ENCODE data around the gene OPN4.
A peak's percentile ranks its signal among the peaks of the same experiment; 100 is the strongest.

Gene OPN4

GRCh38 chr10:86673216-86673826, 19.0 kb downstream of the OPN4 start:
- Histone ChIP-seq H3K4me3 (ENCODE audit: control insufficient read depth in 1 of 7, extremely low read depth in 1 of 7, insufficient read depth in 4 of 7, low read depth in 2 of 7, low read length in 6 of 7) (no peak overlapping the region), H3K9me3 (ENCODE audit: control extremely low read depth in 1 of 5, control insufficient read depth in 4 of 5, insufficient read depth in 2 of 5, low read depth in 1 of 5, low read length in 4 of 5) (no peaks in the 10 kb centered on the region), H3K36me3 (ENCODE audit: control insufficient read depth in 4 of 4, insufficient read depth in 4 of 4, low read length in 3 of 4) (no peaks in the 10 kb centered on the region), H3K27me3 (replicated peaks in 2 of 5; ENCODE audit: control insufficient read depth in 4 of 5, insufficient read depth in 5 of 5, low read length in 4 of 5) (peaks cover 0 to 1% (median 0%) of the 10 kb centered on the region in 5 experiments), H3K27ac (ENCODE audit: insufficient read depth in 1 of 2, low read depth in 1 of 2, low read length in 2 of 2, poor library complexity in 1 of 2, severe bottlenecking in 2 of 2) (no peak overlapping the region), H3K4me1 (ENCODE audit: control extremely low read depth in 1 of 4, control insufficient read depth in 4 of 4, insufficient read depth in 4 of 4, low read length in 3 of 4) (no peaks in the 10 kb centered on the region)
- DNase-seq: no peak
- 93% methylated on average over 5 of the region's 6 CpGs for WGBS (ENCODE audit: insufficient coverage)
- ChIA-PET CTCF (no interaction called here), POLR2A (no interaction called here)

GRCh38 chr10:86673827-86674581, 19.7 kb downstream of the OPN4 start:
- Histone ChIP-seq H3K36me3 (ENCODE audit: control insufficient read depth in 4 of 4, insufficient read depth in 4 of 4, low read length in 3 of 4) (no peaks in the 10 kb centered on the region), H3K4me1 (ENCODE audit: control extremely low read depth in 1 of 4, control insufficient read depth in 4 of 4, insufficient read depth in 4 of 4, low read length in 3 of 4) (no peaks in the 10 kb centered on the region), H3K9me3 (ENCODE audit: control extremely low read depth in 1 of 5, control insufficient read depth in 4 of 5, insufficient read depth in 2 of 5, low read depth in 1 of 5, low read length in 4 of 5) (no peaks in the 10 kb centered on the region), H3K27me3 (replicated peaks in 2 of 5; ENCODE audit: control insufficient read depth in 4 of 5, insufficient read depth in 5 of 5, low read length in 4 of 5) (peaks cover 0 to 1% (median 0%) of the 10 kb centered on the region in 5 experiments), H3K27ac (ENCODE audit: insufficient read depth in 1 of 2, low read depth in 1 of 2, low read length in 2 of 2, poor library complexity in 1 of 2, severe bottlenecking in 2 of 2) (no peak overlapping the region), H3K4me3 (ENCODE audit: control insufficient read depth in 1 of 7, extremely low read depth in 1 of 7, insufficient read depth in 4 of 7, low read depth in 2 of 7, low read length in 6 of 7) (no peak overlapping the region)
- CTCF ChIA-PET: no interaction called here
- DNase-seq: no peak
- POLR2A ChIA-PET: no interaction called here
- WGBS (ENCODE audit: insufficient coverage): 71% methylated on average over 10 of the region's 11 CpGs

DNA sequence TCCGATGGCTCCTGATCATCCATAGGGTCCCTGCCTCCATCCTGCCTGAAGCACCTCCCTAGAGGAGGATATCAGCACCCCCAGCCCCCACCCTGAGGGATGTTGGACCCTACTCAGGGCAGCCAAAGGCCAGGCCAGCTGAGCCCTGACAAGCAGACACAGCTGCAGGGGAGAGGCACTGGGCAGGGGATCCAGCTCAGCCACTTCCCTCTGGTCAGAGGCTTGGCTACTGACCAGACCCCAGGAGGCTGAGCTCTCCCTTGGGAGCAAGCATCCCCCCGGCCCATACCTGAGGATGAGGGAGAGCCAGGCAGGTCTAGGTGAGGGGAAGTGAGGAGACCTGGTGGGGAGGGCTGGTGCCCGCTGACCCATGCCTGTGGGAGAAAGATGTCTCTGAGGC, 20.6 kb downstream of the OPN4 start:
- Histone ChIP-seq H3K4me1 (ENCODE audit: control extremely low read depth in 1 of 4, control insufficient read depth in 4 of 4, insufficient read depth in 4 of 4, low read length in 3 of 4) (no peaks in the 10 kb centered on the region), H3K36me3 (ENCODE audit: control insufficient read depth in 4 of 4, insufficient read depth in 4 of 4, low read length in 3 of 4) (no peaks in the 10 kb centered on the region), H3K4me3 (ENCODE audit: control insufficient read depth in 1 of 7, extremely low read depth in 1 of 7, insufficient read depth in 4 of 7, low read depth in 2 of 7, low read length in 6 of 7) (no peak overlapping the region), H3K27ac (ENCODE audit: insufficient read depth in 1 of 2, low read depth in 1 of 2, low read length in 2 of 2, poor library complexity in 1 of 2, severe bottlenecking in 2 of 2) (no peak overlapping the region), H3K27me3 (replicated peaks in 2 of 5; ENCODE audit: control insufficient read depth in 4 of 5, insufficient read depth in 5 of 5, low read length in 4 of 5) (peaks cover 0 to 1% (median 0%) of the 10 kb centered on the region in 5 experiments), H3K9me3 (ENCODE audit: control extremely low read depth in 1 of 5, control insufficient read depth in 4 of 5, insufficient read depth in 2 of 5, low read depth in 1 of 5, low read length in 4 of 5) (no peaks in the 10 kb centered on the region)
- ChIA-PET CTCF (no interaction called here), POLR2A (no interaction called here)
- DNase-seq: no peak
- WGBS (ENCODE audit: insufficient coverage): 95% methylated on average over 3 of the region's 3 CpGs

DNA sequence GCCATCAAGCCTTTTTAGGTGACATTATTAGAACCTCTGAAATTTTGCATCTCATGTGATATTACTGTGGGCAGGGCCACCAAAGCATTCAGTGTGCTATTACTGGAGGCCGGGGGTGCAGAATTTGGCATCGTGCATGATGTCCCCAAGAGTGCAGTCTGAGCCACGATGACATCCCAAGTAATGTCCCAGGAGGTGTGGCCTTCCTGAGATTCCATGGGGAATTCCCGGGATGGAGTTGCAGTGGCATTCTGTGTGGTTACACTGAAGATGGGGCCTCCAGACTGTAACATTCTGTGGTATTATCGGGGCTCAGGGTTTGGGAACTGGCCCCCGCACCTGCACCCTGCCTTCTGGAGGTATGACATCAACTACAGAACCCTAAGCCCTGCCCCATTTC, 23.0 kb downstream of the OPN4 start:
- peaks cover 0 to 1% (median 0%) of the 10 kb centered on the region in 5 experiments for H3K27me3 ChIP-seq (replicated peaks in 2 of 5; ENCODE audit: control insufficient read depth in 4 of 5, insufficient read depth in 5 of 5, low read length in 4 of 5)
- ChIA-PET POLR2A (no interaction called here), CTCF (interaction anchor here (0.7 kb wide), 1 partner anchor 391 kb away, joined by 3 read pairs; no protein-coding TSS in a partner anchor)
- H3K27ac ChIP-seq (ENCODE audit: insufficient read depth in 1 of 2, low read depth in 1 of 2, low read length in 2 of 2, poor library complexity in 1 of 2, severe bottlenecking in 2 of 2): no peak overlapping the region
- peaks cover 0 to 4% (median 2%) of the 10 kb centered on the region in 4 experiments for H3K4me1 ChIP-seq (ENCODE audit: control extremely low read depth in 1 of 4, control insufficient read depth in 4 of 4, insufficient read depth in 4 of 4, low read length in 3 of 4)
- DNase-seq: no peak
- 94% methylated on average over 6 of the region's 6 CpGs for WGBS (ENCODE audit: insufficient coverage)
- no peaks in the 10 kb centered on the region for H3K9me3 ChIP-seq (ENCODE audit: control extremely low read depth in 1 of 5, control insufficient read depth in 4 of 5, insufficient read depth in 2 of 5, low read depth in 1 of 5, low read length in 4 of 5)
- no peak overlapping the region for H3K4me3 ChIP-seq (ENCODE audit: control insufficient read depth in 1 of 7, extremely low read depth in 1 of 7, insufficient read depth in 4 of 7, low read depth in 2 of 7, low read length in 6 of 7)
- no peaks in the 10 kb centered on the region for H3K36me3 ChIP-seq (ENCODE audit: control insufficient read depth in 4 of 4, insufficient read depth in 4 of 4, low read length in 3 of 4)

DNA sequence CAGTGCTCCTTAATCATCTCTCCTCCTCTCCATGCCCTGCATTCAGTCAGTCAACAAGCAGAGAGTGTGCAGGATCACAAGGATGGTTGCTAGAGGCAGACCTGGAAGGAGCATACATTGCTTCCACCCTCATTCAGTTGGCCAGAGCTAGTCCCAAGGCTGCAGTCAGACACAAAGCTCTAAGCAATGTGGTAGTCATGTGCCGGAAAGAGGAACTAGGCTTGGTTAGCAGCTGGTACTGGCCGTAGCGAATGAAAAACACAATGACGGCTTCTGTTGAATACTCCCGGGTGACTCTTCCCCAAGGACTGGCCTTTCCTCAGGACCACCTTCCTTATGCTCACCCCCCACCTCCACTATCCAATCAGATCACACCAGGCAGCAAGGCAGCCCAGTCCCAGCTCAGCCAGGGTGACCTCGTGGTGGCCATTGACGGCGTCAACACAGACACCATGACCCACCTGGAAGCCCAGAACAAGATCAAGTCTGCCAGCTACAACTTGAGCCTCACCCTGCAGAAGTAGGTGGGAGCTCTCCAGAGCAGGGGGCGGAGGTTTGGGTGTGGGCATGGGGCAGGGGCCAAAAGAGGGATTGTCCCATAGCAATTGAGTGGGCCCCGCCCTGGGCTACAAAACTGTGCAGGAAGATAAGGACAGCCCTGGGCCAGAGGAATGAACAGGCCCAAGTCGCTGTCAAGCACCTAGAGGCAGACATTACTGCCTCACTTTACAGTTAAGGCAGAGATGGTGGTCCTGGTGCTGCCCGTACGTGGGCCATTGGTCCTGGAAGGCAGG, 24.8 kb downstream of the OPN4 start:
- H3K9me3 ChIP-seq (ENCODE audit: control extremely low read depth in 1 of 5, control insufficient read depth in 4 of 5, insufficient read depth in 2 of 5, low read depth in 1 of 5, low read length in 4 of 5): no peaks in the 10 kb centered on the region
- H3K27ac ChIP-seq (ENCODE audit: insufficient read depth in 1 of 2, low read depth in 1 of 2, low read length in 2 of 2, poor library complexity in 1 of 2, severe bottlenecking in 2 of 2): no peak overlapping the region
- WGBS (ENCODE audit: insufficient coverage): 74% methylated on average over 11 of the region's 13 CpGs
- H3K36me3 ChIP-seq (ENCODE audit: control insufficient read depth in 4 of 4, insufficient read depth in 4 of 4, low read length in 3 of 4): no peaks in the 10 kb centered on the region
- peaks cover 0 to 6% (median 2%) of the 10 kb centered on the region in 5 experiments for H3K27me3 ChIP-seq (replicated peaks in 2 of 5; ENCODE audit: control insufficient read depth in 4 of 5, insufficient read depth in 5 of 5, low read length in 4 of 5)
- ChIA-PET POLR2A (no interaction called here), CTCF (interaction anchor here (0.7 to 1.3 kb wide), 3 partner anchors 10 to 220 kb away, joined by 3 read pairs; no protein-coding TSS in a partner anchor)
- peaks cover 0 to 4% (median 2%) of the 10 kb centered on the region in 4 experiments for H3K4me1 ChIP-seq (ENCODE audit: control extremely low read depth in 1 of 4, control insufficient read depth in 4 of 4, insufficient read depth in 4 of 4, low read length in 3 of 4)
- peak; percentile 6 to 68 (median 63) for DNase-seq
- H3K4me3 ChIP-seq (ENCODE audit: control insufficient read depth in 1 of 7, extremely low read depth in 1 of 7, insufficient read depth in 4 of 7, low read depth in 2 of 7, low read length in 6 of 7): no peak overlapping the region

GRCh38 chr10:86681047-86681446, 26.7 kb downstream of the OPN4 start:
- ChIA-PET CTCF (interaction anchor here (1.1 to 1.2 kb wide), 2 partner anchors 13 to 16 kb away, joined by 3 to 4 read pairs; partner anchors contain the start of gene LDB3), POLR2A (no interaction called here)
- 77% methylated on average over 13 of the region's 14 CpGs for WGBS (ENCODE audit: insufficient coverage)

More at GRCh38 chr10:86681047-86681446, 26.7 kb downstream of the OPN4 start:
- Histone ChIP-seq H3K4me1 (ENCODE audit: control extremely low read depth in 1 of 4, control insufficient read depth in 4 of 4, insufficient read depth in 4 of 4, low read length in 3 of 4) (peaks cover 0 to 4% (median 2%) of the 10 kb centered on the region in 4 experiments), H3K36me3 (ENCODE audit: control insufficient read depth in 4 of 4, insufficient read depth in 4 of 4, low read length in 3 of 4) (no peaks in the 10 kb centered on the region), H3K9me3 (ENCODE audit: control extremely low read depth in 1 of 5, control insufficient read depth in 4 of 5, insufficient read depth in 2 of 5, low read depth in 1 of 5, low read length in 4 of 5) (no peaks in the 10 kb centered on the region), H3K4me3 (ENCODE audit: control insufficient read depth in 1 of 7, extremely low read depth in 1 of 7, insufficient read depth in 4 of 7, low read depth in 2 of 7, low read length in 6 of 7) (no peak overlapping the region), H3K27me3 (replicated peaks in 2 of 5; ENCODE audit: control insufficient read depth in 4 of 5, insufficient read depth in 5 of 5, low read length in 4 of 5) (peaks cover 0 to 17% (median 2%) of the 10 kb centered on the region in 5 experiments), H3K27ac (ENCODE audit: insufficient read depth in 1 of 2, low read depth in 1 of 2, low read length in 2 of 2, poor library complexity in 1 of 2, severe bottlenecking in 2 of 2) (no peak overlapping the region)
- peak in 1 of 3 donors; percentile 8 for DNase-seq

Data from common myeloid progenitor, CD34-positive (primary cell).